HCT116 (cell line): Measurements from ENCODE around the gene PCCA.

Experiments
- JUND ChIP-seq: IDR thresholded peaks from 2 replicates; pipeline ENCODE4 v1.6.1; 2012
- POLR2A ChIP-seq: IDR thresholded peaks from 2 replicates; pipeline ENCODE4 v1.7.0; 2011; ENCODE audit warnings: borderline replicate concordance; ENCODE audit not compliant: insufficient read depth, insufficient read length; ENCODE audit errors: extremely low read depth
- SP1 ChIP-seq: IDR thresholded peaks from 2 replicates; pipeline ENCODE4 v1.6.1; 2012; ENCODE audit warnings: low read depth
- YY1 ChIP-seq: IDR thresholded peaks from 2 replicates; pipeline ENCODE4 v1.6.1; 2011; ENCODE audit warnings: low read length, low read depth, moderate library complexity, mild to moderate bottlenecking; ENCODE audit not compliant: insufficient replicate concordance; ENCODE audit errors: extremely low read depth

DNA sequence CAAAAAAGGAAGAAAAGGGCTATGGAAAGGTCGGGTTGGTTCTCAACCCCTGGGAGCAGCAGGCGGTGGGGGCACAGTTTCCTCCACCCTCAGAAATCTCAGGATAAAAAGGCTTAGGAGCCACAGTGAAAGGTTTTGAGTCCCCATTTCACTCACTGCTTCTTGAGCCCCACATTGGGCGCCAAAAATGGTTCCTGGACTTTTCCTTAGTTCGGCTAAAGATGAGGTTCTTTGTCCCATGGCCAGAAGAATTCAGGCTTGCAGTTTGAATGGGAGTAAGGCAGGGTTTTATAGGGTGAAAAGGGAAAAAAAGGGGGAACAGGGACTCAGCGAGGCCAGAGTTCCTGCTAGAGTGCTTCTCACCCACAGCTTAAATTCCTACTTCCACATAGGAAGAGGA lies 320.2 kb downstream of the PCCA start:
- TF ChIP-seq JUND (no peak), SP1 (no peak), YY1 (no peak), POLR2A (no peak)
